Adrenal gland (tissue), 5 donors: Measurements from ENCODE around the gene REPS1.

Experiments
- POLR2A ChIP-seq, 2 donors: fragments of 450-650 bp; IDR thresholded peaks; one replicate each; pipeline ENCODE4 v1.6.1; 2017; ENCODE audit warnings: antibody characterized with exemption in 2 of 2, mild to moderate bottlenecking in 2 of 2, moderate library complexity in 1 of 2
- TF ChIP-seq, protein P1 (sequence below), 6 experiments: fragments of 450-650 bp in 4 of 6; fragments of 200-600 bp in 2 of 6; sonication (generic) in 1 of 6; IDR thresholded peaks; 1 replicate in 5 of 6; 2 replicates in 1 of 6; pipeline versions ENCODE4 v1.5.1 to v1.8.0; 2016 to 2021; ENCODE audit warnings: antibody characterized with exemption in 6 of 6, mild to moderate bottlenecking in 2 of 6, moderate library complexity in 1 of 6
- donor health status: DM: no; HTN: no; CAD: no.

- TF ChIP-seq, protein P1, sequence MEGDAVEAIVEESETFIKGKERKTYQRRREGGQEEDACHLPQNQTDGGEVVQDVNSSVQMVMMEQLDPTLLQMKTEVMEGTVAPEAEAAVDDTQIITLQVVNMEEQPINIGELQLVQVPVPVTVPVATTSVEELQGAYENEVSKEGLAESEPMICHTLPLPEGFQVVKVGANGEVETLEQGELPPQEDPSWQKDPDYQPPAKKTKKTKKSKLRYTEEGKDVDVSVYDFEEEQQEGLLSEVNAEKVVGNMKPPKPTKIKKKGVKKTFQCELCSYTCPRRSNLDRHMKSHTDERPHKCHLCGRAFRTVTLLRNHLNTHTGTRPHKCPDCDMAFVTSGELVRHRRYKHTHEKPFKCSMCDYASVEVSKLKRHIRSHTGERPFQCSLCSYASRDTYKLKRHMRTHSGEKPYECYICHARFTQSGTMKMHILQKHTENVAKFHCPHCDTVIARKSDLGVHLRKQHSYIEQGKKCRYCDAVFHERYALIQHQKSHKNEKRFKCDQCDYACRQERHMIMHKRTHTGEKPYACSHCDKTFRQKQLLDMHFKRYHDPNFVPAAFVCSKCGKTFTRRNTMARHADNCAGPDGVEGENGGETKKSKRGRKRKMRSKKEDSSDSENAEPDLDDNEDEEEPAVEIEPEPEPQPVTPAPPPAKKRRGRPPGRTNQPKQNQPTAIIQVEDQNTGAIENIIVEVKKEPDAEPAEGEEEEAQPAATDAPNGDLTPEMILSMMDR (IDR thresholded peaks at IDR 0.05): no peak
- TF ChIP-seq POLR2A (IDR thresholded peaks at IDR 0.05): peak; percentile 21 to 30
Measured at GRCh38 chr6:139028658-139029469, 40.8 kb upstream of the REPS1 start, which contains the start of gene ABRACL.
